GM23338 (cell line): ENCODE measurements around the gene CCDC169. TPM values are rescaled to one million over a fixed set of nuclear protein-coding genes. Genes with fewer than 3 reads are reported as not detected.

Source experiments
- ATAC-seq: fragments of 200-7000 bp; cut with Tn5 transposase; 3 replicates; pipeline ENCODE4 v1.9.1; 2020
- DNase-seq: peaks from one replicate; pipeline ENCODE4 v3.0.0-alpha.2; 2015; ENCODE audit warnings: low spot score
- H2AFZ ChIP-seq: fragments of 200-600 bp; sonication (generic); 2 replicates; pipeline ENCODE4 v1.8.0; 2016; ENCODE audit warnings: antibody characterized with exemption, mild to moderate bottlenecking, moderate library complexity
- H3F3A ChIP-seq: fragments of 200-600 bp; sonication (generic); replicated peaks from 2 replicates; pipeline ENCODE4 v1.8.0; 2017; ENCODE audit warnings: antibody characterized with exemption, mixed run types, low read depth
- H3K27ac ChIP-seq: fragments of 200-600 bp; sonication (generic); 2 replicates; pipeline ENCODE4 v1.6.1; 2016; ENCODE audit warnings: low read depth
- H3K27me3 ChIP-seq: fragments of 200-600 bp; sonication (generic); 2 replicates; pipeline ENCODE4 v1.8.0; 2016; ENCODE audit warnings: mild to moderate bottlenecking, mixed run types, moderate library complexity; ENCODE audit not compliant: insufficient read depth
- H3K36me3 ChIP-seq: fragments of 200-600 bp; sonication (generic); 2 replicates; pipeline ENCODE4 v1.8.0; 2016; ENCODE audit warnings: mild to moderate bottlenecking; ENCODE audit not compliant: insufficient read depth
- H3K4me1 ChIP-seq: fragments of 200-600 bp; sonication (generic); 2 replicates; pipeline ENCODE4 v1.8.0; 2016; ENCODE audit warnings: mild to moderate bottlenecking, moderate library complexity; ENCODE audit not compliant: insufficient read depth
- H3K4me2 ChIP-seq: fragments of 200-600 bp; sonication (generic); 2 replicates; pipeline ENCODE4 v1.7.1; 2017; ENCODE audit warnings: mixed run types
- H3K4me3 ChIP-seq: fragments of 200-600 bp; sonication (generic); 2 replicates; pipeline ENCODE4 v1.6.1; 2016; ENCODE audit warnings: mixed run types
- H3K79me2 ChIP-seq: fragments of 200-600 bp; sonication (generic); replicated peaks from 2 replicates; pipeline ENCODE4 v1.8.0; 2017; ENCODE audit warnings: mild to moderate bottlenecking; ENCODE audit not compliant: insufficient read depth
- H3K9me2 ChIP-seq: fragments of 200-600 bp; sonication (generic); 2 replicates; pipeline ENCODE4 v1.8.0; 2017; ENCODE audit not compliant: insufficient read depth
- H4K20me1 ChIP-seq: fragments of 200-600 bp; sonication (generic); replicated peaks from 2 replicates; pipeline ENCODE4 v1.8.0; 2017; ENCODE audit warnings: mild to moderate bottlenecking; ENCODE audit not compliant: insufficient read depth
- H3K27ac Mint-ChIP-seq: 2 replicates; pipeline ENCODE4 v1.8.0; 2020; ENCODE audit warnings: inconsistent platforms, mild to moderate bottlenecking, moderate library complexity, mixed read lengths
- H3K27me3 Mint-ChIP-seq: 3 replicates; pipeline ENCODE4 v1.8.0; 2022; ENCODE audit warnings: low read depth, mild to moderate bottlenecking, moderate library complexity, mixed read lengths, inconsistent platforms; ENCODE audit not compliant: insufficient read depth, poor library complexity
- H3K36me3 Mint-ChIP-seq: 3 replicates; pipeline ENCODE4 v1.8.0; 2021; ENCODE audit warnings: low read depth, mild to moderate bottlenecking, inconsistent platforms, moderate library complexity, mixed read lengths
- H3K4me1 Mint-ChIP-seq: 3 replicates; pipeline ENCODE4 v1.8.0; 2020; ENCODE audit warnings: mild to moderate bottlenecking, inconsistent platforms, mixed read lengths
- H3K4me3 Mint-ChIP-seq: 3 replicates; pipeline ENCODE4 v1.8.0; 2021; ENCODE audit warnings: moderate library complexity, mild to moderate bottlenecking, inconsistent platforms, mixed read lengths
- H3K9me3 Mint-ChIP-seq: 3 replicates; pipeline ENCODE4 v1.8.0; 2020; ENCODE audit warnings: moderate library complexity, mild to moderate bottlenecking, inconsistent platforms, mixed read lengths
- EZH2 ChIP-seq: fragments of 200-600 bp; sonication (generic); IDR thresholded peaks from one replicate; pipeline ENCODE4 v1.8.0; 2017; ENCODE audit warnings: antibody characterized with exemption, mild to moderate bottlenecking, low read depth; ENCODE audit not compliant: unreplicated experiment
- EZH2phosphoT487 ChIP-seq: fragments of 200-600 bp; sonication (generic); IDR thresholded peaks from one replicate; pipeline ENCODE4 v1.8.1; 2018; ENCODE audit warnings: antibody characterized with exemption; ENCODE audit not compliant: unreplicated experiment
- POLR2AphosphoS5 ChIP-seq: IDR thresholded peaks from 2 replicates; pipeline ENCODE4 v1.6.1; 2016; ENCODE audit warnings: antibody characterized with exemption, low read depth
- ZNF114 ChIP-seq: fragments of 250-450 bp; sonication (Bioruptor Pico); IDR thresholded peaks from 2 replicates; pipeline ENCODE4 v1.5.0; 2020; ENCODE audit warnings: mild to moderate bottlenecking, moderate library complexity
- ZNF331 ChIP-seq: fragments of 250-450 bp; sonication (Bioruptor Pico); IDR thresholded peaks from 2 replicates; pipeline ENCODE4 v1.5.0; 2020; ENCODE audit warnings: low read depth, mild to moderate bottlenecking, moderate library complexity
- ZNF462 ChIP-seq: fragments of 250-450 bp; sonication (Bioruptor Pico); IDR thresholded peaks from 2 replicates; pipeline ENCODE4 v1.5.0; 2020; ENCODE audit warnings: mild to moderate bottlenecking, moderate library complexity
- polyA plus RNA-seq: library from polyadenylated mRNA; unstranded; fragments of >200 nt; fragmentation: Nextera tagmentation; extraction: Ambion mirVana; gene quantifications from 2 replicates; pipeline ENCODE4 v1.2.1, GENCODE V29; 2016
- total RNA-seq: library from RNA; depleted of rRNA; stranded (reverse); fragments of >200 nt; shearing (Covaris generic); gene quantifications from 2 replicates; pipeline ENCODE4 v1.2.3, GENCODE V29; 2014
- TF ChIP-seq, protein P1 (sequence below), 2 experiments: fragments of 200-600 bp in 1 of 2; sonication (generic) in 1 of 2; conservative IDR thresholded peaks; 2 replicates each; pipeline versions ENCODE4 v1.5.1 to v1.6.1; 2016 to 2017; ENCODE audit warnings: antibody characterized with exemption in 2 of 2, low read depth in 2 of 2, mild to moderate bottlenecking in 2 of 2, moderate library complexity in 1 of 2

Gene CCDC169
- total and polyA plus RNA-seq, 2 experiments from 2014 or later: 48.5 to 61.2 TPM

DNA sequence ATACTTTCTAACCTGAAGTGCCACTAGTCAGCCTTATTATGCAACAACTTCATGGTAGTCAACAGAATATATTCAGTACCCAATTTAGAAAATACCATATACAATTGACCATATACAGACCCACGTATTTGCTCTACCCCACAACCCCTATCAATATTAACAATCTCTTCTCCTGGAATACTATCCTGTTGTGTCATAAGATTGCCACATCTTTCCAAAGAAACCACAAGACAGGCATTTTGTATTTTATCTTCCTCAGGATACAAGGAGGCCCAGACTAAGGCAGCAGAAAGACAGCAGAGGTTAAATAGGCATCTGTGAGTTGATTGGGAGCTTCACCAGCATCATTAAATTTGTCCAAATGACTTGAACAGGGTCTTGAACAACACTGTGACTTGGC lies 44.1 kb upstream of the CCDC169 start (continued):
- no peak for TF ChIP-seq ZNF462 (CRISPR knock-in tag)

DNA sequence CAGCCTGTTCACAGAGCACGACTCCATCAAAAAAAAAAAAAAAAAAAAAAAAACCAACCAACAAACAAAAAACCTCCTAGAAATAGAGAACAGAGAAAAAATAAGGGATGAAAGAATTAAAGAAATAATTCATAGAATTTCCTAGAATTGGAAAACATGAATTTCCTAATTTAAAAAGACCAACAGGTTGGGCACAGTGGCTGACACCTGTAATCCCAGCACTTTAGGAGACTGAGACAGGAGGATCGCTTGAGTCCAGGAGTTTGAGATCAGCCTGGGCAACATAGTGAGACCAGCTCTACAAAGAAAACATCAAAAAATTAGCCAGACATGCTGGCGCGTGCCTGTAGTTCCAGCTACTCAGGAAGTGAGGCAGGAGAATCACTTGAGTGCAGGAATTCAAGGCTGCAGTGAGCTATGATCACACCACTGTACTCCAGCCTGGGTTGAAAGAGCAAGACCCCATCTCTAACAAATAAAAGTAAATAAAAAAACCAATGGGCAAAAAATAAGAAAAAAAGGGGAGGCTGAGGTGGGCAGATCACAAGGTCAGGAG lies 42.1 kb upstream of the CCDC169 start:
- no peaks in the 10 kb centered on the region for H4K20me1 ChIP-seq
- H3K4me1 ChIP-seq: peaks cover 76% of the 10 kb centered on the region
- peak overlapping the region; percentile 3; the same call in 1 of the 2 replicates for H3K27ac ChIP-seq
- peaks cover 3% of the 10 kb centered on the region; the same call in 1 of the 2 replicates for H3K36me3 ChIP-seq
- Mint-ChIP-seq H3K9me3 (no peaks in the 10 kb centered on the region), H3K27ac (no peak overlapping the region), H3K27me3 (peaks cover 5% of the 10 kb centered on the region), H3K4me1 (peaks cover 24% of the 10 kb centered on the region), H3K36me3 (no peaks in the 10 kb centered on the region), H3K4me3 (no peak overlapping the region)
- H3K9me2 ChIP-seq: no peaks in the 10 kb centered on the region
- DNase-seq (no peak), ATAC-seq (no peak)
- H3K4me3 ChIP-seq: no peak overlapping the region
- H3K4me2 ChIP-seq: no peak overlapping the region
- H3K27me3 ChIP-seq: no peaks in the 10 kb centered on the region
- no peak overlapping the region for H2AFZ ChIP-seq
- H3K79me2 ChIP-seq: peaks cover 100% of the 10 kb centered on the region
- H3F3A ChIP-seq: no peaks in the 10 kb centered on the region
- no peak for TF ChIP-seq EZH2phosphoT487
- no peak for TF ChIP-seq ZNF331 (CRISPR knock-in tag)
- TF ChIP-seq EZH2: no peak
- no peak for TF ChIP-seq POLR2AphosphoS5
- no peak for TF ChIP-seq ZNF462 (CRISPR knock-in tag)
- TF ChIP-seq, protein P1, sequence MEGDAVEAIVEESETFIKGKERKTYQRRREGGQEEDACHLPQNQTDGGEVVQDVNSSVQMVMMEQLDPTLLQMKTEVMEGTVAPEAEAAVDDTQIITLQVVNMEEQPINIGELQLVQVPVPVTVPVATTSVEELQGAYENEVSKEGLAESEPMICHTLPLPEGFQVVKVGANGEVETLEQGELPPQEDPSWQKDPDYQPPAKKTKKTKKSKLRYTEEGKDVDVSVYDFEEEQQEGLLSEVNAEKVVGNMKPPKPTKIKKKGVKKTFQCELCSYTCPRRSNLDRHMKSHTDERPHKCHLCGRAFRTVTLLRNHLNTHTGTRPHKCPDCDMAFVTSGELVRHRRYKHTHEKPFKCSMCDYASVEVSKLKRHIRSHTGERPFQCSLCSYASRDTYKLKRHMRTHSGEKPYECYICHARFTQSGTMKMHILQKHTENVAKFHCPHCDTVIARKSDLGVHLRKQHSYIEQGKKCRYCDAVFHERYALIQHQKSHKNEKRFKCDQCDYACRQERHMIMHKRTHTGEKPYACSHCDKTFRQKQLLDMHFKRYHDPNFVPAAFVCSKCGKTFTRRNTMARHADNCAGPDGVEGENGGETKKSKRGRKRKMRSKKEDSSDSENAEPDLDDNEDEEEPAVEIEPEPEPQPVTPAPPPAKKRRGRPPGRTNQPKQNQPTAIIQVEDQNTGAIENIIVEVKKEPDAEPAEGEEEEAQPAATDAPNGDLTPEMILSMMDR (conservative IDR thresholded peaks at IDR 0.05; ENCODE audit: low read depth in 2 of 2): no peak
- TF ChIP-seq ZNF114 (CRISPR knock-in tag): no peak
